Smooth muscle cell of the brain vasculature (primary cell): Measurements from ENCODE around the gene DOC2A.

ENCODE experiments used
- DNase-seq: peaks from one replicate; pipeline ENCODE4 v3.0.0-alpha.2; 2012; ENCODE audit warnings: low read depth, low spot score

DOC2A gene

DNA sequence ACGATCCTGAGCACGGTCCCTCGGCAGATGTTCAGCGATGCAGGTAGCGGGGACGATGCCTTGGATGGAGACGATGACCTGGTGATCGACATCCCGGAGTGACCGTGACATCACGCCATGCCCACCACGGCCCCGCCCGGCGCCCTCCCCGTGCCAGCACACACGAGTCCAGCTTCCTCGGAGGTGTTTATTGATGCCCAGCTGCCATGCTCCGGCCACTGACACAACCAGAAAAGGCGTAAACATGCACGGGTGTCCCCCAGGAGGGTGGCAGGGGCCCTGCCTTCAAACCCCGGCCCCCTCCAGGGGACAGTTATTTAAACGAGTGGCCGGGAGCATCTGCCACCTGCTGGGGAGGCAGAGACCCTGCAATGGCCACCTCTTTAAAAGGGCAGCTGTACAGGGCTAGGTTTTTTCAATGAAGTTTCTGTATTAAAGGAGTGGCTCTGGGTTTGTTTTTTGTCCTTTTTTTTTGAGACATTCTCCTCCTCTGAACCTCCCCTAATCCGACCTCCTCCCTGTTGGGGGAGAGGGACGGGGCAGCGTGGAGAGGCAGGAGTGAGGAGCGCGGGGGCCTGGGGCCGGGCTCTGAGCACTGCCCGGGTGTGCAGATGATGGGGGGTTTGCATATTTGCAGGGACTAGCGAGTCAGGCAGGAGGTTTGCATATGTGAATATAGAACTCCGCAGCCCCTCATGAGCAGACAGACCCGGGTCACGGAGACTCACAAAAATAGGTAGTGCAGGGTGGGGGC is 5.3 kb downstream of the DOC2A start:
- no peak for DNase-seq

- no peak for DNase-seq
These were observed 6.0 kb downstream of the DOC2A start for GRCh38 chr16:30004811-30005242.

GRCh38 chr16:30004424-30004776 is 6.4 kb downstream of the DOC2A start:
- DNase-seq, result no peak

GRCh38 chr16:30003670-30004423 is 7.0 kb downstream of the DOC2A start:
- DNase-seq, result no peak

GRCh38 chr16:30002614-30003346 is 8.0 kb downstream of the DOC2A start:
- no peak for DNase-seq

- DNase-seq, result no peak
These were observed 9.8 kb downstream of the DOC2A start for GRCh38 chr16:30000735-30001631.

- no peak for DNase-seq
These were observed 11.2 kb downstream of the DOC2A start for GRCh38 chr16:29999605-30000004.

DNA sequence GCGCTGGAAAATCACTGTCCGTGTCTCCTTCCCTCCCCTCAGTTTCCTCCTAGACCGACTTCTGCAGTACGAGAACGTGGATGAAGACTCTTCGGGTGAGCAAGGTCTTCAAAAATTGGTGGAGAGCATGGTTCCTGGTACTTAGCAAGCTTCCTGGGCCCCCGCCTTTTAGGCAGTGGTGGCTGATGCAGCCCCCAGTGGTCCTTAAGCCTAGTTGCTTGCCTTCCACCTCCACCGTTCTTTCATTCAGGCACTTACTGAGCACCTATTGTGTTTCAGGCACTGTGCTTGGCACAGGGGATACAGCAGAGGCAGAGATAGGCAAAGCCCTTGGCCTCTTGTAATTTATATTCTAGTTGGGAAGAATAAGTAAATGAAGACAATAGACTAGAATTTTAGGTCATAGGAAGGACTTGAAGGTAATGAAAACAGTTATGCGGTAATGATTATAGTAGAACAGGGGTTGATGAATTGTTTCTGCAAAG is 14.0 kb downstream of the DOC2A start:
- DNase-seq, result no peak

GRCh38 chr16:29995911-29996765 is 14.7 kb downstream of the DOC2A start, which contains the start of gene INO80E:
Gene INO80E (plus strand): TSS chr16:29996241. CDS start chr16:29996311, 70 bp downstream.
- peak; percentile 77 for DNase-seq

GRCh38 chr16:29995324-29995910 is 15.4 kb downstream of the DOC2A start, which contains the start of gene HIRIP3:
Gene HIRIP3 (minus strand): TSS chr16:29995617. CDS start chr16:29995605, 12 bp downstream.
- DNase-seq, result no peak

DNA sequence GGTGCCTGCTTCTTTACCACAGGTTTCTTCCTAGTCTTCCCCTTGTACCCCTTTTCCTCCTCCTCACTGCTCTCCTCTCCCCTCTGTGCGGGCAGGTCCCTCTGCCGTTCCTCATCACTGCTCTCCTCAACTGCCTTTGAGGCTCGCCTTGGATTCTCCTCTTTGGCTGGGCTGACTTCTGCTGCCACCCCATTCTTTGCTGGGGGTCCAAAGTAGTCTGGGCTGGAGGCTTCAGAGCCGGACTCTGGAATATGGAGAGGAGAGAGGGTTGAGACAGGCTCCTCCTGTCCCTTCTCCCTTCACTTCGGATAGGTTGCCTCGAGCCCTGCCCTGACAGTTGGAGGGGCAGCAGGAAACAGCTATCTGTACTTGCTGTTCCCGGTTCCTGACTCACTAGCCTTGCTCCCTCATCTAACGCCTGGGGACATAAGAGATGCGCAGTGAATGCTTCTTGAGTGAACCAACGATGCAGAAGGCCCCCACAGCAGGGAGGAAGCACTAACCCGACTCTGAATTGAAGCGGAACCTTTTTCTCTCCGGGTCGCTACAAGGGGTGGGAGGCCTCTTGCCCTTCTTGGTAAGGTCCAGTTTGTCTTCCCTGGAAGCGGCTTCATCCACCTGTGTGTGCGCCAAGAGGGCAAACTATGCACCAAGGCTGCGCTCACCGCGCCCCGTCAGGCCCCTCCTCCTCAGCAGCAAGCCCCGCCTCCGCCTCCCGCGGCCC is 16.1 kb downstream of the DOC2A start:
- DNase-seq, result no peak

- DNase-seq, result no peak
These were observed 16.8 kb downstream of the DOC2A start for GRCh38 chr16:29993903-29994599.

DNA sequence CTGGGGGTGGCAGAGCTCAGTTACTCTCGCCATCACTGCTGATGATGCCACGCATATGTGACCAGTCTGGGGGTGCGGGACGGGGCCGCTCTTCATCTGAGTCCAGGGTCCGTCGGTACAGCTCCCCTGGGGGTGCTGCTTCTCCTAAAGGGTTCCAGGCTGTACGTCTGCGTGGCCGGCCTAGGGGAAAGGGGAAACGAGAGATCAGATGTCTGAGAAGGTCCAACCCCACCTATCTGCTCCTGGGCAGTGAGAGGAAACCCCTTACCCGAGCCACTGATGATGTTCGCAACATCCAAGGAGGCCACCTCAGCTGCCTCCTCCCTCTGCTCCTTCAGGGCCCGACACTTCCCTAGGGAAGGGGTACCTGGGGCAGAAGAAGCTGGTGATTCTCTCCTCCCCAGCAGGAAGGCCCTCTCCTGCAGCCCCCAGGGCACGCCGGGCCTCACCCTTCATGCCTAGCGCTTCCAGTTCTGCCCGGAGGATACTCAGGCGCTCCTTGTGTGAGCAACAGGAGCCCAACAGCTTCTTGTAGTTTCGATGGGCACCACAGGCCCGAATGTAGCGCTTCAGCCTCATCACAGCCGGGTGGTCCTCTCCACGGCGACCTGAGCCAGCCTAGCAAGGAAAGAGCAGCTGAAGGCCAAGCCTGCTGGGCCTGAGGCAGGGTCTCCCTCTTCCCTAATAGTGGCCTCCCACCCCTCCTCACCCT is 17.5 kb downstream of the DOC2A start:
- DNase-seq, result no peak

DNA sequence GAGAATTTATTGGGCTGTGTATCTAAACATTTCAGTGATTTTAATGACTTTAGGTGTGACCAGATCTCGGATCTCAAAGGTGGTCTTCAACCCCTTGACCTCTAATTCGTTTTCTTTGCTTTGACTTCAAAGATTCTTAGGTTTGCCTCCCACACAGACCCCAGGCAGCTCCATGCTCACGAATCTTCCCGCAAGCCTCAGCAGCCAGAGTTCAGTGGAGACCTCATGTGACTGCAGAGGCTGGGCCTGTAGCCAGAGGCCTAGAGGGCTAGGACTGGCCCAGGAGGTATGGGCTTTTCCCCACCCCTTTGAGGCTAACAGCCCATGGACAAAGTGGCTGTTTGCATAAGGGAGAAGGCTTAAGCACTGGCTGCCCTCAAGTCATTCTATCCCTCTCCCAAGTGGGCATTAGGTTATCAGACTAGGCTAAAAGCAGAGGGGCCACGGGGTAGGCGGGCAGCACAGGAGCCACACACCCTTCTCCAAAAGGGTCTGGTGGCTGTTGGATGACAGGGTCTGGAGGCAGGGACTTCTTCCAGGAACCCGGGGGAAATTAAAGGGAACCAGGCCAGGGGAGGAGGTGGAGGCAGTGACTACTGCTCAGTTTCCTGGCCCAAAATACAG is 18.4 kb downstream of the DOC2A start:
- DNase-seq, result no peak

- DNase-seq, result no peak
These were observed 19.3 kb downstream of the DOC2A start for GRCh38 chr16:29991571-29991904.

DNA sequence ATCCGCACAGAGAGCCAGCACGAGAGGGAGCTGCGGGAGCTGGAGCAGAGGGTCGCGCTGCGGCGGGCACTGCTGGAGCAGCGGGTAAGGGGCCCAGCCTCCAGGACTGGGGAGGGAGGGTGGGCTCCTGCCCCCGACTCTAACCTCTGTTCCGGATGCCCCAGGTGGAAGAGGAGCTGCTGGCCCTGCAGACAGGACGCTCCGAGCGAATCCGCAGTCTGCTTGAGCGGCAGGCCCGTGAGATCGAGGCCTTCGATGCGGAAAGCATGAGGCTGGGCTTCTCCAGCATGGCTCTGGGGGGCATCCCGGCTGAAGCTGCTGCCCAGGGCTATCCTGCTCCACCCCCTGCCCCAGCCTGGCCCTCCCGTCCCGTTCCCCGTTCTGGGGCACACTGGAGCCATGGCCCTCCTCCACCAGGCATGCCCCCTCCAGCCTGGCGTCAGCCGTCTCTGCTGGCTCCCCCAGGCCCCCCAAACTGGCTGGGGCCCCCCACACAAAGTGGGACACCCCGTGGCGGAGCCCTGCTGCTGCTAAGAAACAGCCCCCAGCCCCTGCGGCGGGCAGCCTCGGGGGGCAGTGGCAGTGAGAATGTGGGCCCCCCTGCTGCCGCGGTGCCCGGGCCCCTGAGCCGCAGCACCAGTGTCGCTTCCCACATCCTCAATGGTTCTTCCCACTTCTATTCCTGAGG is 19.8 kb downstream of the DOC2A start:
- no peak for DNase-seq

DNA sequence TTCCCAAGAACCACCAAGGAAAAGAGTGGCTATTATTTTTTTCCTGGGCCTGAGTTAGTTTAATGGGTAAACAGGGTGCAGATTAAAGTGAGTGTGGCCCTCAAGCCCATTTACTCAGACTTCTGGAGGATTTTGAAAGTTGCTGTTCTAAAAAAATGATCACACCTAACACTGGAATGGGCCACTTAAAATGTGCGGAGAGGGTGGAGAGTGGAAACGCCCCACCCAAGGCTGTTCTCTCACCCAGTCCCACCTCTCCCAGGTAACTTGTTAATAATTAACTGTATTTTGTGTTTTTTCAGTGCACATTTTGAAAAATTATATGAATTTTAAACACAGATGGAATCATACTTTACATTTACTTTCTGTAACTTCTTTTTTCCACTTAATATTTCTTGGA is 20.8 kb downstream of the DOC2A start:
- no peak for DNase-seq
